NCI-H446 treated with DMSO at 0.1 percent for 48 hours (cell line): ENCODE results near the gene NEUROG2.
"Not testable (repeated sequence)": the region's sequence is repeated elsewhere in the genome, so short reads cannot be mapped to it uniquely, and the experiment has no call there.

Experiments
- DNase-seq: peaks from one replicate; lab custom pipeline; 2025; lab: John Stamatoyannopoulos, UW

Gene NEUROG2

GRCh38 chr4:112490808-112491207 lies 25.2 kb downstream of the NEUROG2 start:
- DNase-seq = not testable (repeated sequence)

- DNase-seq = no peak
These were observed 30.1 kb downstream of the NEUROG2 start for GRCh38 chr4:112485930-112486329.

- DNase-seq = no peak
These were observed 42.0 kb downstream of the NEUROG2 start for GRCh38 chr4:112473985-112474384.

GRCh38 chr4:112472318-112472717 lies 43.7 kb downstream of the NEUROG2 start:
- DNase-seq = no peak
